ENCODE data around the gene UQCC3. TPM values are rescaled to one million over a fixed set of nuclear protein-coding genes. Genes with fewer than 3 reads are reported as not detected.

UQCC3 gene
- total and polyA plus RNA-seq, 2 of the 13 experiments (the other 11 are each of a cell fraction or from before 2014, with no cell fraction given), result 7.7 to 16.0 TPM

- TF ChIP-seq HIC2 (CRISPR knock-in tag; IDR thresholded peaks at IDR 0.05; ENCODE audit: low read depth) (no peak), ZBTB33 (CRISPR knock-in tag; IDR thresholded peaks at IDR 0.05) (no peak), ATF4 (CRISPR knock-in tag; IDR thresholded peaks at IDR 0.05) (peak in 1 of 2 experiments; percentile 45; a peak in 1 of 4 replicates), ZBTB49 (CRISPR knock-in tag; IDR thresholded peaks at IDR 0.05; ENCODE audit: borderline replicate concordance) (no peak)
- TF ChIP-seq, protein P1, sequence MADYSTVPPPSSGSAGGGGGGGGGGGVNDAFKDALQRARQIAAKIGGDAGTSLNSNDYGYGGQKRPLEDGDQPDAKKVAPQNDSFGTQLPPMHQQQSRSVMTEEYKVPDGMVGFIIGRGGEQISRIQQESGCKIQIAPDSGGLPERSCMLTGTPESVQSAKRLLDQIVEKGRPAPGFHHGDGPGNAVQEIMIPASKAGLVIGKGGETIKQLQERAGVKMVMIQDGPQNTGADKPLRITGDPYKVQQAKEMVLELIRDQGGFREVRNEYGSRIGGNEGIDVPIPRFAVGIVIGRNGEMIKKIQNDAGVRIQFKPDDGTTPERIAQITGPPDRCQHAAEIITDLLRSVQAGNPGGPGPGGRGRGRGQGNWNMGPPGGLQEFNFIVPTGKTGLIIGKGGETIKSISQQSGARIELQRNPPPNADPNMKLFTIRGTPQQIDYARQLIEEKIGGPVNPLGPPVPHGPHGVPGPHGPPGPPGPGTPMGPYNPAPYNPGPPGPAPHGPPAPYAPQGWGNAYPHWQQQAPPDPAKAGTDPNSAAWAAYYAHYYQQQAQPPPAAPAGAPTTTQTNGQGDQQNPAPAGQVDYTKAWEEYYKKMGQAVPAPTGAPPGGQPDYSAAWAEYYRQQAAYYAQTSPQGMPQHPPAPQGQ (CRISPR knock-in tag; IDR thresholded peaks at IDR 0.05; ENCODE audit: borderline replicate concordance), result no peak
- TF ChIP-seq, protein P2, sequence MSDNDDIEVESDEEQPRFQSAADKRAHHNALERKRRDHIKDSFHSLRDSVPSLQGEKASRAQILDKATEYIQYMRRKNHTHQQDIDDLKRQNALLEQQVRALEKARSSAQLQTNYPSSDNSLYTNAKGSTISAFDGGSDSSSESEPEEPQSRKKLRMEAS (IDR thresholded peaks at IDR 0.05), result peak; percentile 42
- TF ChIP-seq, protein P3, sequence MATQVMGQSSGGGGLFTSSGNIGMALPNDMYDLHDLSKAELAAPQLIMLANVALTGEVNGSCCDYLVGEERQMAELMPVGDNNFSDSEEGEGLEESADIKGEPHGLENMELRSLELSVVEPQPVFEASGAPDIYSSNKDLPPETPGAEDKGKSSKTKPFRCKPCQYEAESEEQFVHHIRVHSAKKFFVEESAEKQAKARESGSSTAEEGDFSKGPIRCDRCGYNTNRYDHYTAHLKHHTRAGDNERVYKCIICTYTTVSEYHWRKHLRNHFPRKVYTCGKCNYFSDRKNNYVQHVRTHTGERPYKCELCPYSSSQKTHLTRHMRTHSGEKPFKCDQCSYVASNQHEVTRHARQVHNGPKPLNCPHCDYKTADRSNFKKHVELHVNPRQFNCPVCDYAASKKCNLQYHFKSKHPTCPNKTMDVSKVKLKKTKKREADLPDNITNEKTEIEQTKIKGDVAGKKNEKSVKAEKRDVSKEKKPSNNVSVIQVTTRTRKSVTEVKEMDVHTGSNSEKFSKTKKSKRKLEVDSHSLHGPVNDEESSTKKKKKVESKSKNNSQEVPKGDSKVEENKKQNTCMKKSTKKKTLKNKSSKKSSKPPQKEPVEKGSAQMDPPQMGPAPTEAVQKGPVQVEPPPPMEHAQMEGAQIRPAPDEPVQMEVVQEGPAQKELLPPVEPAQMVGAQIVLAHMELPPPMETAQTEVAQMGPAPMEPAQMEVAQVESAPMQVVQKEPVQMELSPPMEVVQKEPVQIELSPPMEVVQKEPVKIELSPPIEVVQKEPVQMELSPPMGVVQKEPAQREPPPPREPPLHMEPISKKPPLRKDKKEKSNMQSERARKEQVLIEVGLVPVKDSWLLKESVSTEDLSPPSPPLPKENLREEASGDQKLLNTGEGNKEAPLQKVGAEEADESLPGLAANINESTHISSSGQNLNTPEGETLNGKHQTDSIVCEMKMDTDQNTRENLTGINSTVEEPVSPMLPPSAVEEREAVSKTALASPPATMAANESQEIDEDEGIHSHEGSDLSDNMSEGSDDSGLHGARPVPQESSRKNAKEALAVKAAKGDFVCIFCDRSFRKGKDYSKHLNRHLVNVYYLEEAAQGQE (IDR thresholded peaks at IDR 0.05; ENCODE audit: borderline replicate concordance in 1 of 2, low read depth in 1 of 2, low read length in 2 of 2), result peak in 1 of 2 experiments; percentile 73; a peak in 1 of 4 replicates
- TF ChIP-seq, protein P4, sequence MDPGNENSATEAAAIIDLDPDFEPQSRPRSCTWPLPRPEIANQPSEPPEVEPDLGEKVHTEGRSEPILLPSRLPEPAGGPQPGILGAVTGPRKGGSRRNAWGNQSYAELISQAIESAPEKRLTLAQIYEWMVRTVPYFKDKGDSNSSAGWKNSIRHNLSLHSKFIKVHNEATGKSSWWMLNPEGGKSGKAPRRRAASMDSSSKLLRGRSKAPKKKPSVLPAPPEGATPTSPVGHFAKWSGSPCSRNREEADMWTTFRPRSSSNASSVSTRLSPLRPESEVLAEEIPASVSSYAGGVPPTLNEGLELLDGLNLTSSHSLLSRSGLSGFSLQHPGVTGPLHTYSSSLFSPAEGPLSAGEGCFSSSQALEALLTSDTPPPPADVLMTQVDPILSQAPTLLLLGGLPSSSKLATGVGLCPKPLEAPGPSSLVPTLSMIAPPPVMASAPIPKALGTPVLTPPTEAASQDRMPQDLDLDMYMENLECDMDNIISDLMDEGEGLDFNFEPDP (CRISPR knock-in tag; conservative IDR thresholded peaks at IDR 0.05), result no peak
- TF ChIP-seq, protein P5, sequence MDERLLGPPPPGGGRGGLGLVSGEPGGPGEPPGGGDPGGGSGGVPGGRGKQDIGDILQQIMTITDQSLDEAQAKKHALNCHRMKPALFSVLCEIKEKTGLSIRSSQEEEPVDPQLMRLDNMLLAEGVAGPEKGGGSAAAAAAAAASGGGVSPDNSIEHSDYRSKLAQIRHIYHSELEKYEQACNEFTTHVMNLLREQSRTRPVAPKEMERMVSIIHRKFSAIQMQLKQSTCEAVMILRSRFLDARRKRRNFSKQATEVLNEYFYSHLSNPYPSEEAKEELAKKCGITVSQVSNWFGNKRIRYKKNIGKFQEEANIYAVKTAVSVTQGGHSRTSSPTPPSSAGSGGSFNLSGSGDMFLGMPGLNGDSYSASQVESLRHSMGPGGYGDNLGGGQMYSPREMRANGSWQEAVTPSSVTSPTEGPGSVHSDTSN (CRISPR knock-in tag; IDR thresholded peaks at IDR 0.05), result no peak
Measured at GRCh38 chr11:62645946-62646824, 25.3 kb upstream of the UQCC3 start, which contains the start of gene GANAB (continued).
